ENCODE data around the gene IFRD2. TPM values are rescaled to one million over a fixed set of nuclear protein-coding genes. Genes with fewer than 3 reads are reported as not detected.

Gene IFRD2
- total RNA-seq, 2 experiments from 2014 or later: 30.0 to 30.4 TPM

- Mint-ChIP-seq H3K4me1 (ENCODE audit: low read depth) (peaks cover 49% of the 10 kb centered on the region), H3K9me3 (no peaks in the 10 kb centered on the region), H3K27ac (no peak overlapping the region), H3K27me3 (no peaks in the 10 kb centered on the region), H3K4me3 (peak overlapping the region; percentile 27), H3K36me3 (ENCODE audit: low read depth) (peaks cover 17% of the 10 kb centered on the region)
- intact Hi-C loops (cut with DNase I, micrococcal nuclease): loop anchor here (5.0 kb wide), 2 partner anchors 42 to 883 kb away; partner anchors contain the start of genes RHOA (in 1 of the 2) and TCTA (in 1 of the 2)
- no peak for TF ChIP-seq CTCF (IDR thresholded peaks at IDR 0.05)
- H3K4me3 ChIP-seq (ENCODE audit: low read length): no peak overlapping the region
- H3K36me3 ChIP-seq (ENCODE audit: insufficient read depth, low read length): no peaks in the 10 kb centered on the region
- ATAC-seq (ENCODE audit: poor library complexity): no peak
- no peak overlapping the region for H3K27ac ChIP-seq (ENCODE audit: low read depth in 1 of 2, low read length in 2 of 2)
- DNase-seq: peak in 1 of 14 experiments; percentile 34
- POLR2A ChIA-PET: interaction anchor here (0.6 to 1.2 kb wide), 2 partner anchors 41 to 1014 kb away, joined by 3 to 6 read pairs; no protein-coding TSS in a partner anchor
- peaks cover 50% of the 10 kb centered on the region for H3K4me1 ChIP-seq (ENCODE audit: insufficient read depth, low read length)
- CTCF ChIA-PET: no interaction called here
- H3K9me3 ChIP-seq (ENCODE audit: control insufficient read depth in 1 of 2, insufficient read depth in 1 of 2, low read length in 2 of 2): no peaks in the 10 kb centered on the region
- no peaks in the 10 kb centered on the region for H3K27me3 ChIP-seq (ENCODE audit: control insufficient read depth in 1 of 2, insufficient read depth in 2 of 2, low read length in 2 of 2)
Observed at GRCh38 chr3:50295553-50296431, 3.6 kb upstream of the IFRD2 start.

- ChIA-PET POLR2A (interaction anchor here (0.6 kb wide), 1 partner anchor 1013 kb away, joined by 3 read pairs; no protein-coding TSS in a partner anchor), CTCF (no interaction called here)
- peaks cover 45% of the 10 kb centered on the region for H3K4me1 ChIP-seq (ENCODE audit: insufficient read depth, low read length)
- intact Hi-C loops (cut with DNase I, micrococcal nuclease): loop anchor here (5.0 kb wide), 3 partner anchors 43 to 882 kb away; partner anchors contain the start of genes RBM6 (in 1 of the 2), RHOA (in 1 of the 2) and TCTA (in 1 of the 2)
- no peaks in the 10 kb centered on the region for H3K27me3 ChIP-seq (ENCODE audit: control insufficient read depth in 1 of 2, insufficient read depth in 2 of 2, low read length in 2 of 2)
- Mint-ChIP-seq H3K27me3 (no peaks in the 10 kb centered on the region), H3K4me1 (ENCODE audit: low read depth) (peaks cover 41% of the 10 kb centered on the region), H3K36me3 (ENCODE audit: low read depth) (peaks cover 17% of the 10 kb centered on the region), H3K4me3 (no peak overlapping the region), H3K27ac (peak overlapping the region; percentile 56), H3K9me3 (no peaks in the 10 kb centered on the region)
- no peak overlapping the region for H3K4me3 ChIP-seq (ENCODE audit: low read length)
- peak in 1 of 14 experiments; percentile 36 for DNase-seq
- H3K9me3 ChIP-seq (ENCODE audit: control insufficient read depth in 1 of 2, insufficient read depth in 1 of 2, low read length in 2 of 2): no peaks in the 10 kb centered on the region
- no peak for ATAC-seq (ENCODE audit: poor library complexity)
- no peak overlapping the region for H3K27ac ChIP-seq (ENCODE audit: low read depth in 1 of 2, low read length in 2 of 2)
- H3K36me3 ChIP-seq (ENCODE audit: insufficient read depth, low read length): peaks cover 9% of the 10 kb centered on the region
- no peak for TF ChIP-seq CTCF (IDR thresholded peaks at IDR 0.05)
Observed at GRCh38 chr3:50294492-50295403, 2.5 kb upstream of the IFRD2 start.

GRCh38 chr3:50294089-50294488 lies 1.9 kb upstream of the IFRD2 start:
- Mint-ChIP-seq H3K36me3 (ENCODE audit: low read depth) (peaks cover 18% of the 10 kb centered on the region), H3K9me3 (no peaks in the 10 kb centered on the region), H3K27ac (peak overlapping the region; percentile 56), H3K27me3 (no peaks in the 10 kb centered on the region), H3K4me3 (no peak overlapping the region), H3K4me1 (ENCODE audit: low read depth) (peaks cover 34% of the 10 kb centered on the region)
- H3K4me3 ChIP-seq (ENCODE audit: low read length): no peak overlapping the region
- ChIA-PET POLR2A (interaction anchor here (3.3 kb wide), 1 partner anchor 43 kb away, joined by 28 read pairs; no protein-coding TSS in a partner anchor), CTCF (no interaction called here)
- ATAC-seq (ENCODE audit: poor library complexity) (no peak), DNase-seq (no peak)
- H3K27me3 ChIP-seq (ENCODE audit: control insufficient read depth in 1 of 2, insufficient read depth in 2 of 2, low read length in 2 of 2): no peaks in the 10 kb centered on the region
- no peak for TF ChIP-seq CTCF (IDR thresholded peaks at IDR 0.05)
- no peaks in the 10 kb centered on the region for H3K9me3 ChIP-seq (ENCODE audit: control insufficient read depth in 1 of 2, insufficient read depth in 1 of 2, low read length in 2 of 2)
- H3K36me3 ChIP-seq (ENCODE audit: insufficient read depth, low read length): peaks cover 15% of the 10 kb centered on the region
- H3K27ac ChIP-seq (ENCODE audit: low read depth in 1 of 2, low read length in 2 of 2): no peak overlapping the region
- peaks cover 42% of the 10 kb centered on the region for H3K4me1 ChIP-seq (ENCODE audit: insufficient read depth, low read length)
- intact Hi-C loops (cut with DNase I, micrococcal nuclease): loop anchor here in 1 of 2 experiments (5.0 kb wide), 1 partner anchor 352 kb away; the partner anchor contains the start of gene RBM6
